Lung (tissue), 12 donors: ENCODE results near the gene PITHD1. TPM values are rescaled to one million over a fixed set of nuclear protein-coding genes. Genes with fewer than 3 reads are reported as not detected.

Source experiments
- ATAC-seq: fragments of 200-7000 bp; cut with Tn5 transposase; one replicate; pipeline ENCODE4 v1.9.1; 2020; ENCODE audit warnings: moderate number of reproducible peaks; ENCODE audit not compliant: insufficient read depth, low FRiP score
- DNase-seq, 3 donors: peaks; one replicate each; pipeline ENCODE4 v3.0.0-alpha.2; 2013 to 2017
- H3K27ac ChIP-seq, 2 donors: one replicate each; pipeline ENCODE4 v1.5.1; 2013; ENCODE audit warnings: mild to moderate bottlenecking in 2 of 2, moderate library complexity in 2 of 2, control low read depth in 1 of 2, inconsistent platforms in 1 of 2, low read depth in 1 of 2, low read length in 1 of 2
- H3K27me3 ChIP-seq, 3 donors: one replicate each; pipeline ENCODE4 v1.5.1; 2013; ENCODE audit warnings: low read length in 2 of 3; ENCODE audit not compliant: control insufficient read depth in 3 of 3, insufficient read depth in 3 of 3
- H3K36me3 ChIP-seq, 4 donors: one replicate each; pipeline ENCODE4 v1.5.1; 2013; ENCODE audit warnings: low read length in 4 of 4, mild to moderate bottlenecking in 1 of 4, moderate library complexity in 1 of 4; ENCODE audit not compliant: control insufficient read depth in 4 of 4, insufficient read depth in 4 of 4
- H3K4me1 ChIP-seq, 5 donors: one replicate each; pipeline ENCODE4 v1.5.1; 2013; ENCODE audit warnings: low read length in 5 of 5, mild to moderate bottlenecking in 2 of 5, moderate library complexity in 1 of 5; ENCODE audit not compliant: control insufficient read depth in 5 of 5, insufficient read depth in 5 of 5
- H3K4me3 ChIP-seq: one replicate; pipeline ENCODE4 v1.5.1; 2013; ENCODE audit warnings: mild to moderate bottlenecking, control low read depth, moderate library complexity
- H3K9ac ChIP-seq, 2 donors: one replicate each; pipeline ENCODE4 v1.5.1; 2013; ENCODE audit warnings: low read length in 2 of 2, control low read depth in 1 of 2; ENCODE audit not compliant: insufficient read depth in 1 of 2
- H3K9me3 ChIP-seq, 4 donors: one replicate each; pipeline ENCODE4 v1.5.1; 2013; ENCODE audit warnings: low read length in 3 of 4, mild to moderate bottlenecking in 1 of 4, moderate library complexity in 1 of 4; ENCODE audit not compliant: control insufficient read depth in 4 of 4, insufficient read depth in 3 of 4
- WGBS, 2 donors: extraction: QIAGEN DNeasy Blood & Tissue Kit; methylation state at CpG; one replicate each; pipeline ENCODE4 v1.1.7; 2013; 5-methylcytosine and 5-hydroxymethylcytosine counted together
- polyA plus RNA-seq, 2 donors: library from polyadenylated mRNA; stranded (reverse); fragments of 200-250 nt; gene quantifications; one replicate each; pipeline ENCODE4 v1.2.1, GENCODE V29; 2013
- total RNA-seq, 2 donors: library from RNA; depleted of rRNA in 1 of 2; stranded (reverse); fragments of >200 nt in 1 of 2; gene quantifications; one replicate each; pipeline ENCODE4 v1.2.1, GENCODE V29; 2014 to 2021
- TF ChIP-seq, protein P1 (sequence below): IDR thresholded peaks from 2 replicates; pipeline ENCODE4 v1.5.1; 2012; ENCODE audit warnings: mild to moderate bottlenecking; ENCODE audit errors: control extremely low read depth, extremely low read depth
- donor health status: control.
- donor health status: control.
- donor health status: Bipolar disorder and iron deficiency.
- donor health status: healthy.
- donor health status: DM: yes; HTN: yes; CAD: no.

PITHD1 gene
- total and polyA plus RNA-seq, 4 donors: 39.2 to 55.7 (median 47.4) TPM

- no peak overlapping the region for H3K9ac ChIP-seq
- TF ChIP-seq, protein P1, sequence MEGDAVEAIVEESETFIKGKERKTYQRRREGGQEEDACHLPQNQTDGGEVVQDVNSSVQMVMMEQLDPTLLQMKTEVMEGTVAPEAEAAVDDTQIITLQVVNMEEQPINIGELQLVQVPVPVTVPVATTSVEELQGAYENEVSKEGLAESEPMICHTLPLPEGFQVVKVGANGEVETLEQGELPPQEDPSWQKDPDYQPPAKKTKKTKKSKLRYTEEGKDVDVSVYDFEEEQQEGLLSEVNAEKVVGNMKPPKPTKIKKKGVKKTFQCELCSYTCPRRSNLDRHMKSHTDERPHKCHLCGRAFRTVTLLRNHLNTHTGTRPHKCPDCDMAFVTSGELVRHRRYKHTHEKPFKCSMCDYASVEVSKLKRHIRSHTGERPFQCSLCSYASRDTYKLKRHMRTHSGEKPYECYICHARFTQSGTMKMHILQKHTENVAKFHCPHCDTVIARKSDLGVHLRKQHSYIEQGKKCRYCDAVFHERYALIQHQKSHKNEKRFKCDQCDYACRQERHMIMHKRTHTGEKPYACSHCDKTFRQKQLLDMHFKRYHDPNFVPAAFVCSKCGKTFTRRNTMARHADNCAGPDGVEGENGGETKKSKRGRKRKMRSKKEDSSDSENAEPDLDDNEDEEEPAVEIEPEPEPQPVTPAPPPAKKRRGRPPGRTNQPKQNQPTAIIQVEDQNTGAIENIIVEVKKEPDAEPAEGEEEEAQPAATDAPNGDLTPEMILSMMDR: no peak
- WGBS, 2 donors: 80 to 83% methylated on average over 4 of the region's 4 CpGs
These were observed 6.6 kb downstream of the PITHD1 start for GRCh38 chr1:23784846-23785245.

GRCh38 chr1:23787701-23788100 lies 9.5 kb downstream of the PITHD1 start:
- ATAC-seq (no peak), DNase-seq (no peak)
- Histone ChIP-seq H3K9ac (no peak overlapping the region), H3K4me1 (peaks cover 0 to 12% (median 7%) of the 10 kb centered on the region in 5 donors), H3K4me3 (no peak overlapping the region), H3K9me3 (peaks cover 0 to 2% (median 0%) of the 10 kb centered on the region in 4 donors), H3K27me3 (no peaks in the 10 kb centered on the region), H3K27ac (no peak overlapping the region), H3K36me3 (peaks cover 17 to 37% (median 21%) of the 10 kb centered on the region in 4 donors)
- TF ChIP-seq, protein P1: no peak
- WGBS, 2 donors: 88 to 92% methylated on average over 3 of the region's 3 CpGs

More at GRCh38 chr1:23784846-23785245, 6.6 kb downstream of the PITHD1 start:
- ATAC-seq (no peak), DNase-seq (no peak)
- Histone ChIP-seq H3K4me1 (no peaks in the 10 kb centered on the region), H3K4me3 (no peak overlapping the region), H3K27me3 (no peaks in the 10 kb centered on the region), H3K9me3 (peaks cover 0 to 2% (median 0%) of the 10 kb centered on the region in 4 donors), H3K36me3 (peaks cover 17 to 41% (median 23%) of the 10 kb centered on the region in 4 donors), H3K27ac (no peak overlapping the region)

DNA sequence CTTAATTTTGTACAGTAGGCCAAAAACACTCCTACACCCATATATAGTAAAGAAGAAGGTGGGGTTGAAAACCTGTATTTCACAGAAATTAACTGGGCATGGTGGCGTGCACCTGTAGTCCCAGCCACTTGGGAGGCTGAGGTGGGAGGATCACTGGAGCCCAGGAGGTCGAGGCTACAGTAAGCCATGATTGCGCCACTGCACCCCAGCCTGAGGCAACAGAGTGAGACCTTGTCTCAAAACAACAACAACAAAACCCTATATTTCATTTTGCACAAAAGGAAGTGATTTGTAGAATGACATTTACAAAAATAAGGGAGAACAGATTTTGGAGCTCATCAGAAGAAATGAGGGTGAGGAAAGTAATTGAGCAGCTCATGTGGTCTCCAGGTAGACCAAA lies 10.5 kb downstream of the PITHD1 start:
- peaks cover 0 to 4% (median 0%) of the 10 kb centered on the region in 4 donors for H3K9me3 ChIP-seq
- H3K27ac ChIP-seq: no peak overlapping the region
- ATAC-seq (no peak), DNase-seq (no peak)
- H3K27me3 ChIP-seq: no peaks in the 10 kb centered on the region
- no peak overlapping the region for H3K9ac ChIP-seq
- peaks cover 0 to 22% (median 7%) of the 10 kb centered on the region in 5 donors for H3K4me1 ChIP-seq
- TF ChIP-seq, protein P1: no peak
- no peak overlapping the region for H3K4me3 ChIP-seq
- peaks cover 17 to 38% (median 24%) of the 10 kb centered on the region in 4 donors for H3K36me3 ChIP-seq
- 84 to 94% methylated on average over 3 of the region's 3 CpGs for WGBS, 2 donors
